ENCODE measurements around the gene ABCA1. TPM values are rescaled to one million over a fixed set of nuclear protein-coding genes. Genes with fewer than 3 reads are reported as not detected.

Gene ABCA1
- total and polyA plus RNA-seq, 2 of the 4 experiments (the other 2 are of a cell fraction), result 5.8 to 52.2 TPM

- TF ChIP-seq RCOR1 (IDR thresholded peaks at IDR 0.05; ENCODE audit: insufficient replicate concordance, low read length) (no peak), FOS (IDR thresholded peaks at IDR 0.05; ENCODE audit: low read depth, low read length) (no peak), MXI1 (IDR thresholded peaks at IDR 0.05; ENCODE audit: borderline replicate concordance, low read depth, low read length) (no peak), MAZ (IDR thresholded peaks at IDR 0.05; ENCODE audit: borderline replicate concordance, low read depth, low read length) (no peak), CEBPB (IDR thresholded peaks at IDR 0.05; ENCODE audit: low read depth, low read length) (no peak), CHD1 (IDR thresholded peaks at IDR 0.05; ENCODE audit: low read depth, low read length) (no peak), NFE2L2 (IDR thresholded peaks at IDR 0.05; ENCODE audit: low read depth, low read length) (no peak), SMC3 (IDR thresholded peaks at IDR 0.05; ENCODE audit: low read depth, low read length) (no peak), MAFK (IDR thresholded peaks at IDR 0.05; ENCODE audit: low read depth, low read length) (no peak), RFX5 (IDR thresholded peaks at IDR 0.05; ENCODE audit: low read depth, low read length) (no peak), RAD21 (IDR thresholded peaks at IDR 0.05; ENCODE audit: low read length) (no peak)
- TF ChIP-seq, protein P1, sequence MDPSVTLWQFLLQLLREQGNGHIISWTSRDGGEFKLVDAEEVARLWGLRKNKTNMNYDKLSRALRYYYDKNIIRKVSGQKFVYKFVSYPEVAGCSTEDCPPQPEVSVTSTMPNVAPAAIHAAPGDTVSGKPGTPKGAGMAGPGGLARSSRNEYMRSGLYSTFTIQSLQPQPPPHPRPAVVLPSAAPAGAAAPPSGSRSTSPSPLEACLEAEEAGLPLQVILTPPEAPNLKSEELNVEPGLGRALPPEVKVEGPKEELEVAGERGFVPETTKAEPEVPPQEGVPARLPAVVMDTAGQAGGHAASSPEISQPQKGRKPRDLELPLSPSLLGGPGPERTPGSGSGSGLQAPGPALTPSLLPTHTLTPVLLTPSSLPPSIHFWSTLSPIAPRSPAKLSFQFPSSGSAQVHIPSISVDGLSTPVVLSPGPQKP (IDR thresholded peaks at IDR 0.05; ENCODE audit: borderline replicate concordance, low read depth, low read length), result no peak
- TF ChIP-seq, protein P2, sequence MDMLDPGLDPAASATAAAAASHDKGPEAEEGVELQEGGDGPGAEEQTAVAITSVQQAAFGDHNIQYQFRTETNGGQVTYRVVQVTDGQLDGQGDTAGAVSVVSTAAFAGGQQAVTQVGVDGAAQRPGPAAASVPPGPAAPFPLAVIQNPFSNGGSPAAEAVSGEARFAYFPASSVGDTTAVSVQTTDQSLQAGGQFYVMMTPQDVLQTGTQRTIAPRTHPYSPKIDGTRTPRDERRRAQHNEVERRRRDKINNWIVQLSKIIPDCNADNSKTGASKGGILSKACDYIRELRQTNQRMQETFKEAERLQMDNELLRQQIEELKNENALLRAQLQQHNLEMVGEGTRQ (IDR thresholded peaks at IDR 0.05; ENCODE audit: low read depth, low read length), result no peak
- DNase-seq, result peak; percentile 59
- dilution Hi-C loops (cut with HindIII; ENCODE audit: low sequenced_read_pairs, unreplicated experiment) (no loop called here), in situ Hi-C loops (cut with MboI; ENCODE audit: low sequenced_read_pairs) (no loop called here), intact Hi-C loops (cut with micrococcal nuclease) (loop anchor here (1.0 kb wide), 1 partner anchor 44 kb away; no protein-coding TSS in a partner anchor)
- Histone ChIP-seq H2BK20ac (ENCODE audit: low read depth, low read length) (no peak overlapping the region), H3K9ac (ENCODE audit: low read depth, low read length) (no peak overlapping the region), H3K36me3 (ENCODE audit: control insufficient read depth, insufficient read depth, low read length) (peaks cover 62% of the 10 kb centered on the region), H2BK15ac (ENCODE audit: low read depth, low read length) (no peak overlapping the region), H2AK9ac (replicated peaks; ENCODE audit: low read depth, low read length, poor library complexity) (no peak overlapping the region), H3K79me1 (ENCODE audit: low read depth in 1 of 2, low read length in 2 of 2) (peaks cover 0 to 5% of the 10 kb centered on the region in 2 experiments; a peak in 1 of 4 replicates), H3K56ac (ENCODE audit: extremely low read depth, insufficient read depth, low read length) (no peak overlapping the region), H4K8ac (ENCODE audit: low read depth in 2 of 2, low read length in 2 of 2) (no peak overlapping the region), H3K27me3 (ENCODE audit: control insufficient read depth, insufficient read depth, low read length) (no peaks in the 10 kb centered on the region), H3K4me3 (ENCODE audit: insufficient read depth, low read depth, low read length) (no peak overlapping the region), H3K4me2 (ENCODE audit: low read depth, low read length) (no peak overlapping the region), H3K27ac (ENCODE audit: insufficient read depth, low read length) (no peak overlapping the region), H4K91ac (ENCODE audit: insufficient read depth, low read depth, low read length) (no peak overlapping the region), H3K4me1 (ENCODE audit: control insufficient read depth, insufficient read depth, low read length) (peaks cover 5% of the 10 kb centered on the region), H3K14ac (replicated peaks; ENCODE audit: low read depth, low read length) (no peak overlapping the region; the same call in 1 of the 2 replicates), H3K9me3 (ENCODE audit: control insufficient read depth, insufficient read depth, low read length) (no peaks in the 10 kb centered on the region), H2AFZ (replicated peaks; ENCODE audit: low read length, poor library complexity) (peak overlapping the region; percentile 16), H3K18ac (ENCODE audit: low read depth, low read length) (no peak overlapping the region), H3K4ac (ENCODE audit: low read depth, low read length) (no peak overlapping the region), H2AK5ac (ENCODE audit: low read depth, low read length) (no peak overlapping the region; the same call in 1 of the 2 replicates), H3K9me1 (ENCODE audit: insufficient read depth, low read length) (peaks cover 19% of the 10 kb centered on the region), H3K23ac (ENCODE audit: low read depth, low read length) (no peak overlapping the region; the same call in 1 of the 2 replicates), H2BK5ac (ENCODE audit: low read depth, low read length, poor library complexity, severe bottlenecking) (peak overlapping the region; percentile 11), H2BK120ac (ENCODE audit: low read depth, low read length) (no peak overlapping the region), H4K20me1 (ENCODE audit: insufficient read depth, low read length) (0 out of 2 replicates have a peak, but pooled peaks cover 8% of the 10 kb centered on the region), H4K5ac (ENCODE audit: low read depth, low read length) (no peak overlapping the region)
- peak; percentile 73 for ATAC-seq (ENCODE audit: low read depth)
- CTCF ChIA-PET, result no interaction called here
- POLR2A ChIA-PET (ENCODE audit: unreplicated experiment), result no interaction called here
- no TSS peak for BruUV-seq (replicated peaks)
- WGBS, 2 experiments (ENCODE audit: extremely low coverage in 2 of 2, insufficient read length in 1 of 2), result 71% methylated on average over 9 of the region's 12 CpGs; no CpG with 5 or more reads in 1 of the 2 experiments
These were observed 117.3 kb downstream of the ABCA1 start for GRCh38 chr9:104810421-104811339.
